Measurements from ENCODE around the gene SERPINB10. TPM values are rescaled to one million over a fixed set of nuclear protein-coding genes. Genes with fewer than 3 reads are reported as not detected.
"Not testable (repeated sequence)": the region's sequence is repeated elsewhere in the genome, so short reads cannot be mapped to it uniquely, and the experiment has no call there.

Gene SERPINB10
- total RNA-seq, 2 donors from 2014 or later: not detected

DNA sequence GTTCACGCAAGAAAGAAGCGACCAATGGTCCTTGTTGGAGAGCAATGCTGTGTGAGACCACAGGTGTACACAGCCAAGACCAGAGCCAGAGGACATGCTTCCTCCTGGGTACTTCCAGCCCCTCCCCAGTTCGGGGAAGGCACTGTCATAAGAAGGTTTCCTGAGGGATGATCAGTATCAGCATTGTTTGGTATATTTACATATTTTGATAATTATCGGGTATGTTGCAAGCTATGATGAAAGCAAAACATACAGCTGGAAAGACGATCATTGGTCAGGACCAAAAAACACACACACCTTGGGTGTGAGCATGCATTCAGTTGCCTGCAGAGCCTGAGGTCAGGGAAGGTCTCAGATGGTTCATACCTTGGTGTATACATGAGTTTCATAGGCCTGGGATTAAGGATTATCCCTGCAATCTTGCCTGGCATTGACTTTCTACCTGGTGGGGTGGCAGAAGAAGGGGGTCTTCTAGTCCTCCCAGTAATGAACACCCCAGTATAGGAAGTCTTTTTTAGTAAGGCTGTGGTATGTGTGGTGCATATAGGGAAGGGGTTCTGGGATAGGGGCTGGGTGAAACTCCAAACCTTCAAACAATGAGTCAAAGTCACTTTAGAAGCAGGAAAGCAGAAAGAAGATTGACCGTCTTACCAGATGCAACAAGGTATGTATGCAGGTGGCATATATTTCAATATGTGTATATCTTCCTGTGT lies 17.4 kb upstream of the SERPINB10 start:
- no peak for ATAC-seq

DNA sequence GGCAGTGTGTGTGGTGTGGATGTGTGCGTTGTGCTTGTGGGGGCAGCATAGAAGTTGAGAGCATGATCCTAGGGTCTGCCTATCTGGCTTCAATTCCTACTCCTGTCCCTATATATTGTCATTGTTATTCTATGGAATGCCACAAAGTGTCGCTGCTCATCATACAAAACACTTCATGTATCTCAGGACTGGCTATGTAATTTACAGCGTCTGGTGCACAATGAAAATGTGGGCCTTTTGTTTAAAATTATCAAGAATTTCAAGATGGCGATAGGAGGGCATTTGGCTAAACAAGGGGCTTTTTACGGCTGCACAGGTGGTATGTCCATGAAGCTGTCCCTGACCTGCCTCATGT lies 16.8 kb upstream of the SERPINB10 start:
- ATAC-seq (peak; percentile 53), DNase-seq (no peak)
- intact Hi-C loops (cut with DNase I, micrococcal nuclease): no loop called here

More for the DNA sequence above, 17.4 kb upstream of the SERPINB10 start:
- DNase-seq: no peak
- intact Hi-C loops (cut with DNase I, micrococcal nuclease): no loop called here

DNA sequence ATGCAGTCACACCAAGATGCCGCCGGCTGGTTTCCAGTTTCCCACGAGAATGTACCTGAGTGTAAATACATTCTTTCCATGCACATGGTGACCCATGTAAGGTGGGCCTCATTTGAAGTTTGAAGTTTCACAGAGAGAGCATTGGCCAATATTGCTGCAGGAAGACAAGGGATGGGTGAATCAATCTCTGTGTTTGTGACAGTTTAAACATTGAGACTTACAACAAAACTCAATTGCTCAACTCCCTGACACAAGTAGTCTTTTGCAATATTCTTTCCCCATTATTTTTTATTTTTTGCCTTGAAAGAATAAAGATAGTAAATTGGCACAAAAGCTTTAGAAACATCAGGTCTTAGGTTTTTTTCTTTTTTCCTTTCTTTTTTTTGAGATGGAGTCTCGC lies 15.2 kb upstream of the SERPINB10 start:
- ATAC-seq (no peak), DNase-seq (no peak)
- intact Hi-C loops (cut with DNase I, micrococcal nuclease): no loop called here

DNA sequence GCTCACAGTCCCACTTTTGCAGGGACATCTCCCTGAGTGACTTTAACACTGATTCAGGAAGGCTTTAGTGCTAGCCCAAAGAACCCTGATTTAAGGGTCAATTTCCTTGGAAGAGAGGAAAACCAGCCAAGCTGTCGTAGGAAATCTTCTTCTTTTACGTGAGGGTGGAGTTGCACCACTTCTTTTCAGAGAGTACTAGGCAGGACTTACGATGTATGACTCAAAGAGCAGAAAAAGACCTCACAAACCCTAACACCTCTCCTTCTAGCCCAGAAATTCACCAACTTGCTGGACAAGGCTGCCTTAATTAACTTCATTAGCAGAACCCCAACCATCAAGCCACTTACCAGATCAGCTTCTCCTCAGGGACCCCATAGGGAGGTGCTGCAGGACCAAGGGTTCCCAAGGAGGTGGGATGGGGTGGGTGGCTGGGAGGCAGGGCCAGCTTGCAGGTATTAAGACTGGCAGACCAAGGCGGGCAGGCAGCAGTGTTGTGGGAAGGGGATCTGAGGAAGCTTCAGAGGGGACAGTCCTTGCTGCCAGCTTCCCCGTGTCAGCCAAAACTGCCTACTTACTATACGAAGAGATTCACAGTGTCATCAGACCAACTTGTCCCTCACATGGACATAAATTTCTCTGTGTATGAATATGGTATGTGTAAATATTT lies 13.5 kb upstream of the SERPINB10 start:
- no peak for DNase-seq
- ATAC-seq: no peak
- intact Hi-C loops (cut with DNase I, micrococcal nuclease): no loop called here

DNA sequence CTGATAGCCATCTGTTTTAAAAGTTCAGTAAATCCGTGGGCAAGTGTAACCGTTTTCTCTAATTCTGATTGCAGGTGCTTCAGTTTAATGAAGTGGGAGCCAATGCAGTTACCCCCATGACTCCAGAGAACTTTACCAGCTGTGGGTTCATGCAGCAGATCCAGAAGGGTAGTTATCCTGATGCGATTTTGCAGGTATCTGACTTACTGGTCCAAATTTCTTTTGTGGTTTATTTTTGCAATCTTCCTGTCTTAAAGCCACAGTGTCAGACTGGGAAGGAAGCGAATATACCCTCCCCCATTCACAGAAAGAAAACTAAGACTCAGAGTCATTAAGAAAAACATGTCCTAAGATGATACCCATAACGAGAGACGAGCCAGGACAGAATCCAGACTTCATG lies 12.6 kb upstream of the SERPINB10 start:
- intact Hi-C loops (cut with DNase I, micrococcal nuclease): no loop called here
- no peak for DNase-seq
- ATAC-seq: no peak

DNA sequence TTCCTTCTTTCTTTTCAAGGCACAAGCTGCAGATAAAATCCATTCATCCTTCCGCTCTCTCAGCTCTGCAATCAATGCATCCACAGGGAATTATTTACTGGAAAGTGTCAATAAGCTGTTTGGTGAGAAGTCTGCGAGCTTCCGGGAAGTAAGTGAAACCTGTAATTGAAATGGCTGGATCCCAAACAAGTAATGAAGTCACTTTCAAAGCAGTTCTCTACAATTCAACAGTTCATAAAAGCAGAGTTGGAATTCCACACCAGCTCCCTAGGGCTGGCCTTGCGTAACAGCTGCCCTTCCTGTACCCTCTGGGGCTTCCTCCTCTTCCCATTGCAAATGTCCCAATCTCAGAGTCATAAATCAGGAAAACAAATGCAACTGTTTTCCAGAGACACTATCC lies 10.7 kb upstream of the SERPINB10 start:
- intact Hi-C loops (cut with DNase I, micrococcal nuclease): no loop called here
- DNase-seq (no peak), ATAC-seq (no peak)

DNA sequence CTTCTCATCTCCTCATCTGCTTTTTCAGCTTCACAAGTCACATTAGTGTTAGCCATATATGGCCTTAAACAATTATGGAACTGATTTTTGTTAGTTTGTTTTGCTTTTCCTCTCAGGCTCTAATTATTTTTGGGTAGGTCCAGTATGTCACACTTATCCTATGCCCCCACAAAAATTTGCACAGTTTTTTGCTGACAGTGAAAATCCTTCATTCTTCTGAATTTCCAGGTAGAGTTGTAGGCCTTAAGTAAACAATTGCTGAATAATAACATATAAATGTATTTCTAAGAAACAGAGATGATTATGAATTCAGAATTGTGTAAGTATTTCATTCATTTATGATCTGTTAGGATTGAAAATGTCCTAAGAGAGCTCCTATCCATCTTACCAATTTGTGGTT lies 8.6 kb upstream of the SERPINB10 start:
- no peak for DNase-seq
- ATAC-seq: no peak
- intact Hi-C loops (cut with DNase I, micrococcal nuclease): no loop called here

DNA sequence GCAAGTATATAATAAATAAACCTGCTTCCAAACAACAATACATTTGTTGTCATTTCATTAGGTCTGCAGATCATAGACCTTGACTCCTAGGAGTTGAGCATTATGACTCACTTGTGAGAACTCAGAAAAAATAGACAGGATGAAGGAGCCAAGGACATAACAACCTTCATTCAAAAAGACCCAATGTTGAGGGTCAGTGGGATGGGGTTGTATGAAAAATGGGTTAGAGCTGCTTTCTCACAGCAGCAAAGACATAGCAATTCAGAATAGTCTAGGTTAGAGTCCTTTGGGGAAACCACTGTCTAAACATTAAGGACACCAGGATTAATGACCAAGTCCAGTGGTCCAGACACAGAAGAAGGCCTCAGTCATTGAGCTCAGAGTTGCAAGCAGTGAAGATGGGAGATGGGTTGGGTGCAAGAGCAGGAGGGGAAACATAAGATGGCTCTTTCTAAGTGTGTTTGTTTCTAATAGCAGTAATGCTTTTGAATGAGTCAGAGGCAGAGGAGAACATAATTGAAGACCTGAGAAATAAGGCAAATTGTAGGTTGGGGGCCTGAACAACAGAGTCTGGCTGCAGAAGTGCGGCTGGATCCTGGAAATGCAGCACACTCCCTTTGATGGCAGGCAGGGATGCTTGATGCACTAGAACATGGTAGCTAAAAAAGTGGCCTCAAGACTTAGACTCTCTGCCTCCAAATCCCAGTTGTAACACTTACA lies 3.7 kb upstream of the SERPINB10 start:
- ATAC-seq: no peak

DNA sequence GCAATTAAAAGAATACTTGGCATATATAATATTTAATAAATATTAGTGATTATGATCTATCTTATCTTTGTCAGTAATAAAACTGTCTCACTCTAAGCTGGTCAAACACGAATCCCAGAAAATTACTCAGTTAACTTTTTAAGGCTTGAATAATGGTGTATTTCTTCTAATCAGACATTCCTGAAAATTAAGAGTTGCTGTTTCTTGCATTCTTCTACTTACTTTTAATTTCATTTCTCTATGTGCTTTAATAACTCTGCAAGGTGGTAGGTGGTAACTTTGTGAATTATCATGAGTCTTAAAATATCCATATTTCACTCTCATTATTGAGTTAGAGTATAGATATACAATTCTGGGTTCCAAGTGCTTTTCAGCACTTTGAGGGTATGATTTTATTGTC lies 3.1 kb upstream of the SERPINB10 start:
- intact Hi-C loops (cut with DNase I, micrococcal nuclease): no loop called here
- DNase-seq (no peak), ATAC-seq (no peak)

More for the DNA sequence above, 3.7 kb upstream of the SERPINB10 start:
- no peak for DNase-seq
- intact Hi-C loops (cut with DNase I, micrococcal nuclease): no loop called here

DNA sequence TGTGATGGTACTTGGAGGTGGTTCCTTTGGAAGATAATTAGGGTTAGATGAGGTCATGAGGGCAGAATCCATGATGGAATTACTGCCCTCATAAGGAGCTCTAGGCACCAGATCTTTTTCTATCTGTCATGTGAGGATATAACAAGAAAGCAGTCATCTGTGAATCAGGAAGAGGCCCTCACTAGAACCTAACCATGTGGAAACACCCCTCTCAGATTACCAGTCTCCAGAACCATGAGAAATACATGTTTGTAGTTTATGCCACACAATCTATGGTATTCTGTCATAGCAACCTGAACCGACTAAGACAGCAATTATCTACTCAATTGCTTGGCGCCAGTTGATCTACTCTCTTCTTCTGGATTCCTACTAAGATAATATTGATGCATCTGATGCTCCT lies 2.4 kb upstream of the SERPINB10 start:
- intact Hi-C loops (cut with DNase I, micrococcal nuclease): no loop called here
- ATAC-seq: no peak
- DNase-seq: no peak

DNA sequence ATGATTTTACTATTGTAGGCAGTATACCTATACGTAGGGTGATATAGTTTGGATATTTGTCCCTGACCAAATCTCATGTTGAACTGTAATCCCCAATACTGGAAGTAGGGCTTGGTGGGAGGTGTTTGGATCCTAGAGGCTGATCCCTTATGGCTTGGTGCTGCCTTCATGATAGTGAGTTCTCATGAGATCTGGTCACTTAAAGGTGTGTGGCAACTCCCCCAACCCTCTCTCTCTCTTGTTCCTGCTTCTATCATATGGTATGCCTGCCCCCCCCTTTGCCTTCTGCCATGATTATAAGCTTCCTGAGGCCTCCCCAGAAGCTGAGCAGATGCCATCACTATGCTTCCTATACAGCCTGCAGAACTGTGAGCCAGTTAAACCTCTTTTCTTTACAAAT lies 1.7 kb upstream of the SERPINB10 start:
- intact Hi-C loops (cut with DNase I, micrococcal nuclease): no loop called here
- no peak for ATAC-seq
- no peak for DNase-seq

DNA sequence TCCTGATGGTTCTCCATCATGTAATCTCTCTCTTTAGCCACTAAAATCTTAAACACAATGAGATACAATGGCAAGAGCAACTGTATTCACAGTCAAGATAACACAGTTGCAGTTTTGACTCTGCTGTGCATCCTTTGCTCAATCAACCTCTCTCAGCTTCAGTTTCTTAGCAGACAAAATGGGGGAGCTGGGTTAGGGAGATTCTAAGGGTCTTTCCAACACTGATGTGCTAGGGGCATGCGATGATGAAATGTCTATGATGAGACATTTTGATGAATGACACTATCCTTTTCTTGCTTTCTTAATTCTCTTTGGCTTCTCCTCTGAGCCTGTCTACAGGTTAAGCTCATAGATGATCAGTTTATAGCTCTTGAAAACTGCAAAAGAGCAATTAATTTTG lies 1.1 kb downstream of the SERPINB10 start:
- intact Hi-C loops (cut with DNase I, micrococcal nuclease): no loop called here
- ATAC-seq (no peak), DNase-seq (no peak)

DNA sequence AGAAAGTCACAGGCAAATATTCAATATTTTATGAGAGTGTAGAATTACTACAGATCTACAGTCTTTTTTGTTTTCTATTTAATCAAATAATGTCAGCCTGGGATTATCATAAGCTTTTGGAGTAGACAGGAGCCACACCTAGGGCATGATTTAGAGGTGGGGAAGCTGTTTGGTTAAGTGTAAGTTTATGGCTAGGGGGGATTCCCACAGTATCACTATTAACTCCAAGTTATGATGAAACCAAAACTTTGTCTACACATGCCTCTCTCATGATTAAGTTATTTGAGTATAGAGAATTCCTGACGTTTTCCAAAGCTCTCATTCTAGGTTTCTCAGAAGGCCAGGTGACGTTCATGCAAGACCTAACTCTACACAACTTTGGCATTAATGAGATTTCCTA lies 2.1 kb downstream of the SERPINB10 start:
- intact Hi-C loops (cut with DNase I, micrococcal nuclease): no loop called here
- DNase-seq (no peak), ATAC-seq (no peak)

DNA sequence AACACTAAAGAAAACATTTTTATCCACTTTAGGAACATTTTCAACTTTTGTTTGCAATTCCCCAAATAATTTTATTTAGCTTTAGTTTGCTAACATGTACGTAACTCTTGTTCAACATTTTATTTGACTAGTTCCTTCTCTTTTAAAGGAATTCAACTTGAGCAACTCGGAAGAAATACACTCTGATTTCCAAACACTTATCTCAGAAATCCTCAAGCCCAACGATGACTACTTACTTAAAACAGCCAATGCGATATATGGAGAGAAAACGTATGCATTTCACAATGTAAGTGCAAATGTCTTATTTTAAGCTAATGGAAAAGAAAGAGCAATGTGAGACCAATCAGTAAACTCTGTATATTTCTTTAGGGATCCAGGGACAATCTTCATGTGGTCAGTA lies 10.1 kb downstream of the SERPINB10 start:
- ATAC-seq (no peak), DNase-seq (no peak)
- intact Hi-C loops (cut with DNase I, micrococcal nuclease): no loop called here

DNA sequence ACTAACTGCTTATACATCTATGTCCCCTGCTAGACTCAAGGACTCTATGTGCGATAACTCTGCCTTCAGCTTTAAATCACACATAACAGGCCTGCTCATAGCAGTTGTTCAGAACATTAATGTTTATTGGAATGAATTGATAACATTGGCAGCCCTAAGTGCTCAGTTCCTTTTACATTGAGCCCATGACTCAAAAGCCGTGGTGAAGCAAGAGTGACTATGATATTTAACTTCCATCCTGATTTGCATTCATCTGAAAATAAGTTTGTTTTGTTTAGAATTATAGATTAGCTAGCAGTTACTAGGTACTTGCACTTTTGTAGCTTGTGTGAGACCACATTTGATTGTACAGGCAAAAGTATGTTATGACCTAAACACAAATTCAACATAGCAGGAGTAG lies 14.3 kb downstream of the SERPINB10 start:
- intact Hi-C loops (cut with DNase I, micrococcal nuclease): no loop called here
- DNase-seq: no peak
- ATAC-seq: no peak

DNA sequence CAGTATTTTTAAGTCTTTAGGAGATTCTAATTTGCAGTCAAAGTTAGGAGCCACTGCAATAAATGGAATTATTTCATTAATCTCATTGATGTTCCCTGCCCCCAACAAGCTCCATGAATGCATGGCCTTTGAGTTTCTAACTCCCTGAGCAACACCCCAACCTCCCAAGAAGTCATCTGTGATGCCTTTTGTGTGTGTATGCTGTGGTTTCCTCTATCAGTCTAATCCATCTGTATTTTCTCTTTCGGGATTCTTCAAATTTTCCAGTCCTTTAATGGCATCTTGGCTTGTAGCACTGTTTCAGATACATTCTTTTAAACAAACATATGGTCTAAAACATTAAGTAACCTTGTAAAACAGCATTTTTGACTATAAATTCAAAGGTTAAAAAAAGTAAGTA lies 16.8 kb downstream of the SERPINB10 start:
- intact Hi-C loops (cut with DNase I, micrococcal nuclease): no loop called here
- DNase-seq: no peak
- ATAC-seq: no peak

DNA sequence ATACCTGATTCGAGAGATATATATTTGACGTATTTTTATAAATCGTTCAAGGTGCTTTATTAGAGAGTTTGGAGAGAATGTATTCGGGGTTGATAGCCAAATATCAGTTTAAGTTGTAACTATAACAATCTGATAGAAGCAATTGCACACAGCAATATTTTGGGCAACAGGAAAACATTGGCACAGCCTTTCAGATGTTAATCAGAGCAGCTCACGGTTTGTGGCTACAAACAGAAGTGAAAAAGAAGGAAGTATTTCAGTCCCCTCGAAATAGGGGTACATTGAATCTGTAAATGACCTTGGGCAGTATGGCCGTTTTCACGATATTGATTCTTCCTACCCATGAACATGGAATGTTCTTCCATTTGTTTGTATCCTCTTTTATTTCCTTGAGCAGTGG lies 20.6 kb downstream of the SERPINB10 start:
- ATAC-seq: no peak
- no peak for DNase-seq
- intact Hi-C loops (cut with DNase I, micrococcal nuclease): no loop called here

DNA sequence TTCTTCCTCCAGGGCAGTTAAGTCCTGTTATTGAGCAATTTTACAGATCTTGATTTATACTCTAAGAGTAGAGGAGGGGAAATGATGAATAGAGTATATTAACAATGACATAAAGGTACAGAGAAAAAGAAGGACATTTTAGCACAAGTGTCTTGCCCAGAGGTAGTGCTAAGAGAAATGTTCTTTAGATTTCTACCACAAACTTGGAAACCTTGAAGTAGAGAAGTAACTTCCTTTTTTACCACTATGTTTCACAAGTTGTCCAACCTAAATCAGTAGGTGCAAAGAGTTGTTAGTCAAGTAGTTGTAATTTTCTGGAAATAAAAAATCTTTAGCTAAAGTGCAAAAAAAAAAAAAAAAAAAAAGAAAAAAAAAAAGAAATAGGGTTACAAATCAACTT lies 21.6 kb downstream of the SERPINB10 start:
- DNase-seq; intact Hi-C loops (cut with DNase I, micrococcal nuclease); ATAC-seq: not testable (repeated sequence)

DNA sequence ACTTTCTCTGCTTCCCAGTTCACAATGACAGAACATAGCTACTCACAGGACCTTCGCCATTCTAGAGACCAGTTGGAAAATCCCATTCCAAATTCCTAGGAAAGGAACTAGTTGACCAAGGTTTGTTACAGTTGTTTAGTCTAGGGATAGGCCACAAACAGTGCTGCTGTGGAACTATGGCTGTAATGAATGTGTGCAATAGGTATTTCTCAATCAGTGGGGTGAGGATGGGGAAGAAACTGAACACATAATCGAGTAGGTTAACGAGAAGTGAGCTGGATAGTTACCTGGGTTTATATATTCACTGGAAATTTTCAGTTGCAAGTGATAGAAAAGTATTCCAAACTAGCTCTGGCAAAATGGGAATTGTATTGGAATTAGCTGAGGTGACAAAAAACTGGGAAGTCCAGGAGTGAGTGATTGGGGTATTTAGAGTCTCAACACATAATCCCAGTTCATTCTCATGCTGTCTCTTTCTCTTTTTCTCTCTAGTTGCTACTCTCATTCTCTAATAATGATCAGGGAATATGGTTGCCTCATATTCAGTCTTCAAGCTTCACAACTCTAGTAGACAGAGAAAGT lies 23.1 kb downstream of the SERPINB10 start:
- DNase-seq: no peak
- ATAC-seq: no peak
- intact Hi-C loops (cut with DNase I, micrococcal nuclease): no loop called here
